ENCODE measurements around the gene CLDND1. TPM values are rescaled to one million over a fixed set of nuclear protein-coding genes. Genes with fewer than 3 reads are reported as not detected.

Gene CLDND1
- 137 and 140 TPM in 2 replicates for total RNA-seq (2014; rRNA removed; shearing (Covaris generic))

DNA sequence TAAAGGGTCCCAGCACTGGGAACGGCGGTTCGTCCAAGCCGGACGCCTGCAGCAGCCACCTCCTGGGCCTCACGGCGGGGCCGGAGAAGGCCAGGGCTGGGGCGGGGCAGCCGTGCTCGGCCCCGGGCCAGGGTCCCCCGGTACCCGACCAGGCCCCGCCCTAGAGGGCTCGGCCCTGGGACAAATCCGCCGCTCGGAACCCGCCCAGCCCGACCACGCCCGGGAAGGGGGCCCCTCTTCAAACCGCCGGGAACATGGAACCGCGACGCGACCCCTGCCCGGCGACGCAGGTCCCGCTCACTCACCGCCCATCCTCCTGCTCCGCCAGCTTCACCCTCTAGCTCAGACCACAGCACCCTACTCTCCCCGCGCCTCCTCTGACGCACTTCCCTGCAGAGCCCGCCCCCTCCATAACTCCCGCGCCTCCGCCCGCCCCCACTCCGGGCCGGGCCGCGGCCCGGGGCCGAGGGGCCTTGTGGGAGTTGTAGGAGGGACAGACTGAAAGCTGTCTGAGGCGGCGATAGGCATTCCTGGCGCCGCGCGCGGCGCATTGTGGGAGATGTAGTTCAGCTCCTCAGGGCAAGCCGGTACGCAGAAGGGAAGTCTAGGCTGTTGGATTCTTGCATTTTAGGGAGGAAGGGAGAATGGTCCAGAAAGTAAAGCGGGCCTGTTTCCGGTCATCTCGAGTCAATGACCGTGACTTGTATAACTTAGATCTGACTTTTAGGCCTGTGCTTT, at the start of gene CLDND1:
CLDND1 (minus strand) TSS at position 359 of the 738 bp plus-strand sequence. CDS start 1,478 bp downstream, outside the sequence.

GRCh38 chr3:98531622-98532274, 9.0 kb upstream of the CLDND1 start, which contains the start of gene GPR15:
Gene GPR15 (plus strand): TSS chr3:98531978. CDS start chr3:98532034, 56 bp downstream.

GRCh38 chr3:98497381-98497780, 25.3 kb downstream of the CLDND1 start, which contains the start of gene OR5K2:
Gene OR5K2 (plus strand): TSS chr3:98497681. CDS start chr3:98497681, 0 bp downstream.

Small RNAs within 50 kb of the gene (small RNA-seq; reads per million reads assigned to genes)
- not detected for gene RPL38P4

Other genes starting within 250 kb of the CLDND1 start
- not detected in 2 replicates for gene OR5H2, start 240.4 kb downstream of the CLDND1 start, total RNA-seq (2014; rRNA removed; shearing (Covaris generic))
- not detected in 2 replicates for gene OR5K4, start 169.0 kb downstream of the CLDND1 start, total RNA-seq (2014; rRNA removed; shearing (Covaris generic))
- not detected in 2 replicates for gene OR5K3, start 132.2 kb downstream of the CLDND1 start, total RNA-seq (2014; rRNA removed; shearing (Covaris generic))
- not detected in 2 replicates for gene OR5K1, start 59.7 kb downstream of the CLDND1 start, total RNA-seq (2014; rRNA removed; shearing (Covaris generic))
- not detected in 2 replicates for gene OR5K2, start 25.2 kb downstream of the CLDND1 start, total RNA-seq (2014; rRNA removed; shearing (Covaris generic))
- not detected in 2 replicates for gene GPR15, start 9.1 kb upstream of the CLDND1 start, total RNA-seq (2014; rRNA removed; shearing (Covaris generic))
- gene CPOX, start 70.7 kb upstream of the CLDND1 start, total RNA-seq (2014; rRNA removed; shearing (Covaris generic)) = 58.6 and 63.0 TPM in 2 replicates
- 3.0 and 4.4 TPM in 2 replicates for gene ST3GAL6, start 240.4 kb upstream of the CLDND1 start, total RNA-seq (2014; rRNA removed; shearing (Covaris generic))

Measured in A375 (cell line).